Hematopoietic multipotent progenitor cell treated with erythropoietin and hydrocortisone succinate and interleukin-3 and kit ligand, for 17 days (in vitro differentiated cells): Measurements from ENCODE around the gene LHFPL2.

Experiments
- DNase-seq: peaks from one replicate; pipeline ENCODE4 v3.0.0-alpha.2; 2015; ENCODE audit warnings: low spot score

LHFPL2 gene

GRCh38 chr5:78597068-78597973 lies 51.3 kb downstream of the LHFPL2 start:
- DNase-seq: no peak

- DNase-seq: no peak
These were observed 53.1 kb downstream of the LHFPL2 start for GRCh38 chr5:78595458-78595921.

GRCh38 chr5:78594610-78595457 lies 53.7 kb downstream of the LHFPL2 start:
- no peak for DNase-seq

- DNase-seq: no peak
These were observed 54.6 kb downstream of the LHFPL2 start for GRCh38 chr5:78594021-78594420.

- DNase-seq: no peak
These were observed 55.1 kb downstream of the LHFPL2 start for GRCh38 chr5:78593465-78593864.

GRCh38 chr5:78592735-78593386 lies 55.7 kb downstream of the LHFPL2 start:
- no peak for DNase-seq

- DNase-seq: no peak
These were observed 56.4 kb downstream of the LHFPL2 start for GRCh38 chr5:78591972-78592700.

- DNase-seq: no peak
These were observed 57.4 kb downstream of the LHFPL2 start for GRCh38 chr5:78591138-78591612.

GRCh38 chr5:78589923-78590322 lies 58.6 kb downstream of the LHFPL2 start:
- DNase-seq: no peak

GRCh38 chr5:78588507-78588906 lies 60.1 kb downstream of the LHFPL2 start:
- peak; percentile 77 for DNase-seq

GRCh38 chr5:78587775-78588291 lies 60.7 kb downstream of the LHFPL2 start:
- peak; percentile 86 for DNase-seq

GRCh38 chr5:78587081-78587774 lies 61.3 kb downstream of the LHFPL2 start:
- peak; percentile 46 for DNase-seq

- peak; percentile 58 for DNase-seq
These were observed 62.3 kb downstream of the LHFPL2 start for GRCh38 chr5:78586251-78586650.

GRCh38 chr5:78578015-78578414 lies 70.6 kb downstream of the LHFPL2 start:
- no peak for DNase-seq

- no peak for DNase-seq
These were observed 71.3 kb downstream of the LHFPL2 start for GRCh38 chr5:78577071-78577807.

- DNase-seq: no peak
These were observed 72.2 kb downstream of the LHFPL2 start for GRCh38 chr5:78576376-78576775.

GRCh38 chr5:78574731-78575161 lies 73.8 kb downstream of the LHFPL2 start:
- no peak for DNase-seq

GRCh38 chr5:78574131-78574673 lies 74.4 kb downstream of the LHFPL2 start:
- no peak for DNase-seq

GRCh38 chr5:78573318-78573717 lies 75.3 kb downstream of the LHFPL2 start:
- DNase-seq: no peak

GRCh38 chr5:78570646-78571045 lies 77.9 kb downstream of the LHFPL2 start:
- no peak for DNase-seq
